GM18508 (cell line): ENCODE measurements around the gene DCD.
"Not testable (repeated sequence)": the region's sequence is repeated elsewhere in the genome, so short reads cannot be mapped to it uniquely, and the experiment has no call there.

Source experiments
- ATAC-seq: cut with Tn5 transposase; IDR thresholded peaks from one replicate; pipeline ENCODE4 v1.9.1; 2021; ENCODE audit warnings: moderate number of reproducible peaks; ENCODE audit not compliant: insufficient read depth, unreplicated experiment

The DCD gene, protein sequence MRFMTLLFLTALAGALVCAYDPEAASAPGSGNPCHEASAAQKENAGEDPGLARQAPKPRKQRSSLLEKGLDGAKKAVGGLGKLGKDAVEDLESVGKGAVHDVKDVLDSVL

DNA sequence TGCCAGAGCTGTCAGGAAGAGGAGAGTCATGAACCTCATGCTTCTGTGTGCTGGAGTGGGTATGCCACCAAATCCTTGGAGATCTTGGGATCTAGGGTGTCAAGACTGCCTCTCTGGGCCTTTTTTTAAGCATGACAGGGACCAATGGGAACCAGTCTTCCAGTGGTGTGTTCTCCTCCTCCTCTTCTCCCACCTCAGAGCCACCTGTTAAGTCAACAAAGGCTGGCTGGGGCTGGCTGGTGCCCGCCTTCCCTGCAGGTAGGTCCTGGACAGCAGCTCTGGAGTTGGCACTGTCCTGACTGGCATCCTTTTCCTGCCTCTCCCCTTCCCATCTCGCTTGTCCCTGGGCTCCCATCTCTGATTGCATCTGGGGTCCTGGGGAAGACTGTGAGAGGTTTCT, at the start of gene DCD:
Gene DCD (minus strand): TSS at position 101 of the 400 bp plus-strand sequence. CDS start 62 bp downstream, at position 39.
- ATAC-seq, result no peak

DNA sequence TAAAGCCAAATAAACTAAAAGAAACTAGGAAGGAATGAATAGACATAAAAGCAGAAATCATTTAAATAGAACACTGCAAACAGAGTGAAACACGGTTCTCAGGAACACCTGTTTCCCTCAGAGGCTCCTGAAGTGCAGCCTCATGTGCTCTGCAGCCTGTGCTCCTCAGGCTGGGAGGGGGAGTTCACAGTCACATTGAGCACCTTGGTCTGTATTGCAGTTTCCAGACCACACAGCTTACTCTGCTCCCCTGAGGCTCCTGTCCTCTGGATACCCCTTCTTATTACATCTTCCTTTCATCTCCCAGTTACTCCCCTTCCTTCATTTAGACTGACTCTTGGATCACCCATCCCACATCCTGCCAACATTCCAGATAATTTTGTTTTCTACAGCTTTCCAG, 49.7 kb upstream of the DCD start:
- no peak for ATAC-seq

DNA sequence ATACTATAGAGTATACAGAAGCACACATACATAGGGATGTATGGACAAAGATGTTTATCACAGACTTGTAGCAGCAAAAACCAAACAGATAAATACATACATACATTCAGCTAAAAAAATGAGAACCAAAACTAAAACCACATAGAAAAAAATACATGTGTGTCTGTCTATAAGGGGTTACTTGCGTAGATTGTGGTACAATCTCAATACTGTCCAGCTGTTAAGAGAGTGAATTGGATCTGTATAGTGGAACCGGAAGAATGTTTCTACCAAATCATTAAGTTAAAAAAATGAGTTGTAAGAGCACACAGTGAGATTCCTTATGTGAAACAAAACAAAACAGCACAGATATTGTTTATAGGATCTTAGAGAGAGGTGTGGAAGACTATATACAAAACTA, 44.2 kb upstream of the DCD start:
- no peak for ATAC-seq

DNA sequence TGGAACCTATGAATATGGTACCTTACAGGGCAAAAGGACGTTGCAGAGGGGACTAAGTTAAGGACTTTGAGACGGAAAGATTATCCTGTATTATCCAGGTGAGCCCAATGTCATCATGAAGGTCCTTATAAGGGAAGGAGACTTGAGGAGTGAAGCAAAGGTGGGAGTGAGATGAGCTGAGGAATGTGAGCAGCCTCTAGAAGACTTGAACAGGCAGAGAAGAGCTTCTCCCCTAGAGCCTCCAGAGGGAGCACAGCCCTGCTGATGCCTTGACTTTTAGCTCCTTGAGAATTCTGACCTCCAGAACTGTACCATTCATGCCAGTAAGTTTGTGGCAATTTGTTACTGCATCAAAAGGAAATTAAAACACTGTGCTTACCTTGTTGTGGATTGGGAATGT, 41.8 kb upstream of the DCD start:
- ATAC-seq, result no peak

DNA sequence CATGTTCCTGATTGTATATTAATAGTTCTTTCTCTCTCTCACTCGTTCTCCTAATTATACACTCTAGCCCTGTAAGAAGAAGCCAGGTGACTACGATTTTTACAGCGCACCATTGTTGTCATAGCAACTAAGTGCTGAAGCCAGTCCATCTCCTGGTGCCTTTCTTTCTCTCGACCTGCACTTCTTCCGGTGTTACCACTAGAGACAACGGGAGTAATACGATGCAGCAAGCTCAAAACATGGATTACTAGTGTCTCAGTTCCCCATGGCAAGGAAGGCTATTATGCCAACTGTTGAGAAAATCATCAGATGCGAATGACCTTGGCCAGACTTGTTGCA, 40.8 kb upstream of the DCD start:
- ATAC-seq, result no peak

DNA sequence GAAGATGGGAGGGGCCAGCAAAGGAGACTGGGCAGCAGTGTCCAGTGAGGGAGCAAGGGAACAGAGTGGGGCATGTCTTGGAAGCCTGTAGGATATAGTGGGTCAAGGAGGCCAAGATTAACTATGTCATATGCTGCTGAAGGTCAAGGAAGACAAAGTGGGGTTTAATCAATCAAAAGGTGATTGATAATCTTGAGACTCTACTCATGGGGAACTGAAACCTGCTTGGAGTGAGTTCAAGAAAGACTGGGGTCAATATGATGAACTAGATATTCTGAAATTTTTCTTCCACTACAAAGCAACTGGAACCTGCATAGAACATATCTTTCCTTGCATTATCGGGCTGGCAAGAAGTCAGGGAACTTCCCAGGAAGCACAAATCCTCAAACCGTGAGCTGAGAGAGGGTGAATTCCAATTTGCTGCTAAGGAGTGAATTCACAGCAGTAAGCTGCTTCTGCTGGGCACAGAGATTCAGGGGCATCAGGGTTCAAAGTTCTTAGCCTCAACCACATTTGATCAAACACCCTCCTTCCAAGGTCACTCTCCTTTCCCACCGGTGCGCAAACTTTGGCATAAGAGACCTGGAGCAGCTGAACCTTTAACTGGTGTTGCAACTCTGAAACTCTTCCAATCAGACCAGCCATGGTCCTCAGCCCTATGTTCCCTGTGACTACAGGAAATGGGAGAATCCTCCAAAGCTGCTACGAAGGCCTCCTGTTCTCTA, 40.3 kb upstream of the DCD start:
- no peak for ATAC-seq

DNA sequence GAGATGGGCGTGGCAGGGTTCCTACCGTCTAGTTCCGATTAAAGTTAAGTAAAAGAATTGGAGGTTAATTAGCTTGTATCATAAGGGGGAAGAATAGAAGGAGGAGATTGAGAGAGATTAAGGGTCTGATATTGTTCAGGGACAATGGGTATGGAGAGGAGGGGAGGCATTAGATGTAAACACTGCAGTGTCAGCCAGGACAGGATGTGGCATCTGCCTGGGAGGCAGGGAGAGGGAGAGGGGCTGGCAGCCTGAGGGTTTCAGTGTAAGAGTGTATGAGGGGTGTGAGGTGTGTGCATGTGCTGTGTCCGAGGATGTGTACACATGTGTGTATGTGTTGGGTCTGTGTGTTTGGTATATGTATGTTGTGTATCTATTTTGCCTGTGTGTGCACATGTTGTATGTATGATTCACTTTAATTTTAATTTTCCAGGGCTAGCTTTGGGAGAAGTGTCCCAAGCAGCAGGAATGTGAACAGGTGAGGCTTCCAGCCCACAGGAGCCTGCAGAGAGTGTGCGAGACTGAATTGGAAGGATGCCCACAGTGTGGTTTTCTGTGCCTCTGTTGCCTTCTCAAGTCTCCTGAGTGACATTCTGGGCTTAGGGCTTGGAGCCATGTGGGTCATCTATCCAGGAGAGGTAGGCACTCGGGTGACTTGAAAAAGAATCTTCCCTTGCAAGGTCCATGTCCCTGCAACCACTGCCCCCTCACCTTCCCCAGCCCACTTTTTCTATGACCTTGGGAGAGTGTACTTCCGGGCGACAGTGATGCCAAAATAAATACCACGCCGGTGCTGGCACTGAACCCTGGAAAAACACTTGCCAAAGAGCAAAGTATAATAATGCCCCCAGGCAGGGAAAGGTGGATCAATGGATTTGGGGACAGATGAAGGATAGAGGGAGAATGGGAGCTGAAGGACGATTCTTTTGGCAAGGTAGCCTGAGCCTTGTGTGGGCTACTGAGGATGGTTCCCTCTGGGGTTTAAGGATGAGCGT, 36.8 kb upstream of the DCD start:
- no peak for ATAC-seq

DNA sequence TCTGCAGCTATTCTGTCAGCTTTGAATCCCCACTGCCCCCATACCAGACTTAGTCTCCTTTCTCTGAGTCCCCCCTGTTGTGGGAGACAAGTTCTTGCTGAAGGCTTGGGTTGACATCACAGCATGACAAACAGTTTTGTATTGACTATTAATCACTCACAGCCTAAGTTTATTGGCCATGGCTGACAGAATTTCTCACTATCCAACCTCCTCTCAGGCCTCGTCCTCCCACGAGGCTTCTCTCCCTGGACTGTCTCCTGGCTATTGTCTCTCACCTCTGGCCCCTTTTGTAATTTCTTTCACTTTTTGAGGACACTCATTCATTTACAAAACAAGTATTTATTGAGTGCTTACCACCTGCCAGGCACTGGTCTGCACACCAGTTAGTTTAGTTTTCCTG, 35.2 kb upstream of the DCD start:
- ATAC-seq, result no peak

DNA sequence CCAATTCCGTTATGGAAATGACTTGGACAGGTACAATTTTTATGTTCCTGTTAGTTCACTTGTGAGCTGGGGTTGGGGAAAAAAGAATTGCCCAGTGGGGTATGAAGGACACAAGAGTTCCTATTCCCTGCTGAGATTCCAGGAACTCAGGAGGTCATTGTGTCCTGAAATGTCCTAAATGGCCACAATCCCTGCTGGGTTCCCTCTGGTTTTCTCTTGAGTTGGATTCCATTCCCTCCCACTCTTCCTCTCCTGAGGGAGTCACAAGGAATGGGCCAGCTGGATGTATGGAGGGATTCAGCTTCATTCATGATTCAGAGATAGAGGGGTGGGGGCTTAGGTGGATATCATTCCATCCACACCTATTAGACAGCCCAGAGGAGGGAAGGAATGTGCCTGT, 34.5 kb upstream of the DCD start:
- ATAC-seq, result no peak

DNA sequence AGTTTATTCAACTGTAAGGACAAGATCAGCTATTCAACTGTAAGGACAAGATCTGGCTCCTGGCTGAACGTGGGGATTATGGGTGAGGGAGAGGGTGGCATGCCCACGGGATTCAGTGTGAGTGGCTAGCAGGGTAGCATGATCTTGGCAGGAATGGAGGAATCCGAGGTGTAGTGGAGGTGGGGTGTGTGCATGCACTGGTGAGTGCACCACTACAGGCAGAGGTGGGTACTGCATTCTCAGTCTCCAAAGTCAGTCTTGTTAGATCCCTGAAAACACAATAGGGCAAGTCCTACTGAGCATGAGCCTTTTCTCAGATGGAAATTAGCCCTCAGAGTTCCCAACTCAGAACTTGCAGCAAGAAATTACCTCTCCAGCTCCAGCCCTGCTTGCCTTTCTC, 32.2 kb upstream of the DCD start:
- no peak for ATAC-seq

DNA sequence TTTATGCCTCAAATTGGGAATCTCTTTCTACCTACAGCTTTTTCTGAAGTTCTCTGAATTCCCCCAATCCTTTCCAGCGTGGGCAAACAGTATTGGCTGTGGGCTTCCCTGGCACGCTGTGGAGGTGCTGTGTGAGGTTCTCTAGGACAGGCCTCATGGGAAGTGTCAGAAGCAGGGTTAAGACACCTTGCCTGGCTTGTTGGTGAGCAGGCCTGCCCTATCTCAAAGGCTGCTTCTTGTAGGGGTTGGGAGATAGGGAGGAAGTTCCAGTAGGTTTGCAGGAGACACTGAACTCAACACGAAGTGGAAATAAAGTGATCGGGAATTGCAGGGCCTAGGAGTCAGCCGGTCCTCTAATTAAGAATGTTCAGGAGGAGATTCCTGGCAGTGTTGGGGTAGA, 30.0 kb upstream of the DCD start:
- ATAC-seq, result no peak

DNA sequence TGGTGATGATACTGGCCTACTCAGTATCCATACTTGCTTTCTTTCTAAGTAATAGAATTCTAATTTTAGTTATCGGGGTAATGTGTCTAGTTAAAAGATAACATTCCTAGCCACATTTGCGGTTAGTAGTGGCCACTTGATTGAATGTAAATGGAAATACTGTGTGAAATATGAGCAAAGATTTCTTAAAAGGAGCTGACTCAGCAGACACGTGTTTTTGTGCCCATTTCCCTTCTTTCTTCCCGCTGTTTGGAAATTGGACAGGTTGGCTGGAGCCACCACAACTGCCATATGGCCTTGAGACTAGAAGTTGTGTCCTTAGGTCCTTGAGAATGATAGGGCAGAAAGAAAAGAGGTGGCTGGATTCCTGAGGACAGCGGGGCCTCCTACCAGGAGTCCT, 19.8 kb upstream of the DCD start:
- ATAC-seq, result no peak

DNA sequence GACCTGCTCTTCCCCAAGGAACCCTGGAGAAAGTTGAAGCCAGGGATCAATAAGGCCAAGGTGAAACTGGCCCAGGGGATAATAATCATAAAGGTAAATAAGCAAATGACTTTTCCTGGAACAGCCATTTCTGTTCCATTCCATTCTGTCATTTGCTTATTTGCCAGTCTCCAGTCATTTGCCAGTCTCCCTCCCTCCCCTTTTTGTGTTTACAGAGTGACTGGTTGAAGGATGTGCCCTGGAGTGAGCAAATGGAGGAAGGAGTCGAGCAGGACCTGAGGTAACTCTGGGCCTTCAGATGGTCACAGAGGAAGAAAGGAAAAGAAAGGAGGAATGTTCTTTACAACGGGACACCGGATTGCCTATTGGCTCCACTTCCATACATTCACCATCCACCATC, 17.8 kb upstream of the DCD start:
- ATAC-seq, result no peak

DNA sequence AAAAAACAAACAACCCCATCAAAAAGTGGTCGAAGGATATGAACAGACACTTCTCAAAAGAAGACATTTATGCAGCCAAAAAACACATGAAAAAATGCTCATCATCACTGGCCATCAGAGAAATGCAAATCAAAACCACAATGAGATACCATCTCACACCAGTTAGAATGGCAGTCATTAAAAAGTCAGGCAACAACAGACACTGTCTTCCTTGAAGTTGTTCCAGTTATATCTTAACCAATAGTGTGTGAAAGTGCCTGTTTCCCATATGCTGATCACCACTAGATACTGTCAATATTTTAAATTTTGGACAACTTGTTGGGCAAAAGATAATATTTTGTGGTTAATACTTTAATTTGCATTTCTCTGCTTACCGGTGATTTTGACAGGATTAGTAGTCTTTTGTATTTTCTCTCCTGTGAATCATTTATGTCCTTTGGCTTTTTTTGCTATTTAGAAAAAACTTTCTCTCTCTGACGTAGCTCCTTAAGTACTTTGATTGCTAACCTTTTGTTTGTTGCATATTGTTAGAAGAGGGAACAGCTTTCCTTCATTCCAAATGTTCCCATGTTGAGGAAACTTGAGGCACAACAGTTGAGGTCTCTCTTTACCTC, 17.0 kb upstream of the DCD start:
- not testable (repeated sequence) for ATAC-seq

DNA sequence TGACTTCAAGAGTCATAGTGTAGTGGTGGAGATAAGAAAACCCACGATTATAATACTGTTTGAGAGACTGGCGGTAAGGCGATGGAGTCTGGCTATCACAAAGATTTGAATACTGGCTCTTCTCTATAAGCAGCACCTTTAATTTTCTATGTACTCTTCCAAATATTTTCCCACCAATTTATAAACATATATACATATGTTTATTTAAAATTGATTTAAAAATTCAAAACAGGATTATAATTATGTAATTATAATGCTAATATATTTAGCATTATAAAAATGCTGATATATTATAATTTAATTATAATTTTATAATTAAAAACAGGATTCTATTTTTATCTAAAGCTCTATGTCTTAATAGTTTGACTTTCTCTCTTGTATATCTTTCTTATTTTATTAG, 15.4 kb upstream of the DCD start:
- no peak for ATAC-seq

DNA sequence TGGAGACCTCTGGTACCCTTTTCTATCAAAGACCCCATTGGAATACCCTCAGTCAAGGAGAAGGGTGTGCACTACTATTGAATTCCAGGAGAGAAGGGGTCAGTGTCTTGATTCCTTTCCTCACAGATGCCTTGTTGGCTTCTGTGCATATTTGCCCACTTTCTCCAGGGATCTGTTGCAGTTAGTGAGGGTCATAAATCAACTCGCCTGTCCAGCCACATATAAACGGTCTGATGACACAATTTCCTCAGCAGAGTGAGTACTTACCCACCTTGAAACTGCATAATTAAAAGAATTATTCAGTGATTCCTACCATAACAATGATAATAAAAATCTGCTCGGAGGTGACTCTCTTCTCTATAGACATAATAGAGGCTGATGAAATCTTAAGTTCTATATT, 13.9 kb upstream of the DCD start:
- no peak for ATAC-seq

DNA sequence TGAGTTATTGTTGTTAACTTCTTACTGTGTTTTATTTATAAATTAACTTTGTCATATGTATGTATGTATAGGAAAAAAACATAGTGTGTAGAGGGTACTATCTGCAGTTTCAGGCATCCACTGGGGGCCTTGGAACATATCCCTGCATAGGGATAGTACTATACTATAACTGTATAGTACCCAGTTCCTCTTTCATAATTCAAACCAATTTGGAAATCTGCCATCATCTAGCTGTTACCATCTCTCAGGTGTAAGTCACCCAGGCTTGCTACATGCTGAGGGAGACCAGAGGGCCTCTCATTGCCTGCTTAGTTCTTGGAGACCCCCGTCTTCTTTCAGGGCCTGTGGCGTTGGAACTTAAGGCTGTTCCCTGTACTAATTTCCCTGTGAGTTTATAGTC, 12.9 kb upstream of the DCD start:
- ATAC-seq, result no peak

DNA sequence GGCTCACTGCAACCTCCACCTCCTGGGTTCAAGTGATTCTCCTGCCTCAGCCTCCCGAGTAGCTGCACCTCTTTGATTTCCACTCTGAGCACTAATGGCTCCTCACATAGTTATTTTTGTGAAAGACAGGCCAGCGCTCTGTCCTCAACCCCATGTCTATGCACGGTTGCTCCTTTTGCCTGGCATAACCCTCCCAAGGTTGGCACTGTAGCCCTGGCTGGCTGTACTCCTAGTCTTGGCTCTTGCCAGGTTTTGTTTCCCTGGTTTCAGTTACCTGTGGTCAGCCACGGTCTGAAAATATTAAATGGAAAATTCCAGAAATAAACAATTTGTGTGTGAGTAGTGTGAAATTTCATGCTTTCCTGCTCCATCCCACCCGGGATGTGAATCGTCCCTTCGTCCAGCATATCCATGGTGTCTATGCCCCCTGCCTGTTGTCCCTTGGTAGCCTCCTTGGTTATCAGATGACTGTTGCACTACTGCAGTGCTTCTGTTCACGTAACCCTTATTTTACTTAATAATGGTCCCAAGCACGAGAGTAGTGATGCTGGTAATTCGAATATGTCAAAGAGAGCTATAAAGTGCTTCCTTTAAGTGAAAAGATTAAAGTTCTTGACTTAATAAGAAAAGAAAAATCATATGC, 12.3 kb upstream of the DCD start:
- ATAC-seq, result no peak

DNA sequence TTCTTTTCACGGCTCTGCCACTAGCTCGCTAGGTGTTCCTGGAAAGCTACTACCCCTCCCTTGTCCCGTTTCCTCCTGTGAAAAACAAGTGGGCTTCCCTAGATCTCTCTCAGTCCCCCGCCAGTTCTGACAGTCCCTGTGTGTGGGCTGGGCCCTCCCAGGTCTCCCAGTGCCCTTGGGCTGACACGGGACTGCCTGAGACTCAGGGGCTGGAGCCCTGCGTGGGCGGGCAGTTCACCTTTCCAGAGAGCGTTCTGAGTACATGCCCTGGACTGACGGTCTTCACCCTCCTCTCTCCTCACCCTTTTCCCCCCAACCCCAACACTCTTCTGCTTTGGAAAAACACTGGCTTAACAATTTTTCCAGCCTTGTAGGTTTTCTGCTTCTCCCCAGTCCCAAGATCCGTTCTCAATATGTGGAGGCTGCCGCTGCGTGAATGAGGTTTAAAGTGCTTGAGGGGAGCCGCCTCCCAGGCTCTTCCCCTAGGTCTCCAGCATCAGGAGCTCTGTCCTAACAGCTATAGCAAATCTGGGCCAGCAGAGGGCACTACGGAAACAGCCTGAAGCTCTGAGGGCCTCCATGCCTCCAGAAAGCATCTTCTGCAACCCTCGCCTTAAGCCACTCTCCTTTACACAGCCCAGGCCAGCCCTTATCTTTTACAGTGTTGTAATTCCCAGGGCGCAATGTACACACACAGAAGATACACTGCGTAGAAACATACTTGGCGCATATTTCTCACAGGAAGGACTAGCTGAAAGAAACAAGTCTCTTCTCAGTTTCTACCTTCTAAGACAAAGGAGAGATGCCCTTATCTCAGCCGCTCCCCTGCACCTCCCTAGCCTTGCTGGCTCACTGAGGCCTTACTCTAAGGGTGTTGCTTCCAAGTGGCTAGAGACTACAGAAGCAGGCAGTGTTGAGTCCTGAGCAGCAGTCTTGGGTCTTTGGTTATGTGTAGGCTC, 10.4 kb upstream of the DCD start:
- peak; percentile 64 for ATAC-seq
